Vagina (tissue), 2 donors: Measurements from ENCODE around the gene OPRL1. TPM values are rescaled to one million over a fixed set of nuclear protein-coding genes. Genes with fewer than 3 reads are reported as not detected.
"Not testable (repeated sequence)": the region's sequence is repeated elsewhere in the genome, so short reads cannot be mapped to it uniquely, and the experiment has no call there.

Experiments
- DNase-seq, 2 donors: peaks; one replicate each; pipeline ENCODE4 v3.0.0-alpha.2; 2017; ENCODE audit errors: extremely low spot score in 2 of 2
- H3K27ac ChIP-seq: fragments of 200-600 bp; sonication (generic); one replicate; pipeline ENCODE4 v1.5.1; 2019
- H3K27me3 ChIP-seq: fragments of 200-600 bp; sonication (generic); one replicate; pipeline ENCODE4 v1.5.1; 2019
- H3K36me3 ChIP-seq, 2 donors: fragments of 200-600 bp; sonication (generic); one replicate each; pipeline ENCODE4 v1.5.1; 2017 to 2019
- H3K4me1 ChIP-seq: fragments of 200-600 bp; sonication (generic); one replicate; pipeline ENCODE4 v1.5.1; 2019
- H3K4me3 ChIP-seq, 2 donors: fragments of 200-600 bp; sonication (generic); 1 replicate in 1 of 2; 2 replicates in 1 of 2; pipeline ENCODE4 v1.5.1; 2016 to 2019
- H3K9me3 ChIP-seq: fragments of 200-600 bp; sonication (generic); one replicate; pipeline ENCODE4 v1.5.1; 2019
- POLR2A ChIP-seq, 2 donors: fragments of 450-650 bp; IDR thresholded peaks; one replicate each; pipeline ENCODE4 v1.6.1; 2017; ENCODE audit warnings: antibody characterized with exemption in 2 of 2, mild to moderate bottlenecking in 2 of 2, moderate library complexity in 2 of 2
- POLR2AphosphoS5 ChIP-seq, 2 donors: sonication (generic); formaldehyde crosslinking; IDR thresholded peaks; one replicate each; pipeline ENCODE4 v1.9.0; 2017; ENCODE audit warnings: antibody characterized with exemption in 2 of 2, mild to moderate bottlenecking in 2 of 2, low read depth in 1 of 2; ENCODE audit not compliant: insufficient read depth in 1 of 2
- intact Hi-C: fragments of 100-400 bp; cut with DNase I; formaldehyde crosslinking; loops from one replicate; pipeline ENCODE4 v1.15.1; 2023
- total RNA-seq: library from RNA; depleted of rRNA; stranded (reverse); fragments of >200 nt; gene quantifications from one replicate; pipeline ENCODE4 v1.2.3, GENCODE V29; 2016
- TF ChIP-seq, protein P1 (sequence below), 3 experiments: fragments of 450-650 bp in 2 of 3; fragments of 200-600 bp in 1 of 3; sonication (generic) in 1 of 3; IDR thresholded peaks; one replicate each; pipeline ENCODE4 v1.5.1; 2017 to 2019; ENCODE audit warnings: antibody characterized with exemption in 3 of 3, mild to moderate bottlenecking in 2 of 3, moderate library complexity in 2 of 3

Gene OPRL1
- total RNA-seq, 1 donor from 2014 or later, result 1.5 TPM

DNA sequence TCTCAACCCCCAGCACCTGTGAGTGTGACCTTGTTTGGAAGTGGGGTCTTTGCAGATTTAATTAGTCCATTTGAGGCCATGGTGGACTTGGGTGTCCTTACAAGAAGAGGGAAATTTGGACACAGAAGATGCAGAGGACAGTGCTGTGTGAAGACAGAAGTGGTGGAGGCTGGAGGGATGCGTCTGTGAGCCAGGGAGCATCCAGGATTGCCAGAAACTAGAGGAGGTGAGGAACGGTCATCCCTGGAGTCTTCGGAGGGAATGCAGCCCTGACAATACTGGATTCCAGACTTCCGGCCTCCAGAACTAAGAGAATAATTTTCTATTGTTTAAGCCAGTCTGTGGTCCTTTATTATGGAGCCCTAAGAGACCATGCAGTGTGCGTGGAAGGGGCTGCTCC is 50.4 kb downstream of the OPRL1 start:
- H3K9me3 ChIP-seq, result no peaks in the 10 kb centered on the region
- H3K36me3 ChIP-seq, result no peaks in the 10 kb centered on the region
- no peak overlapping the region for H3K27ac ChIP-seq
- DNase-seq, result no peak
- H3K4me3 ChIP-seq, result no peak overlapping the region
- H3K27me3 ChIP-seq, result no peaks in the 10 kb centered on the region
- H3K4me1 ChIP-seq, result no peaks in the 10 kb centered on the region
- TF ChIP-seq POLR2A (IDR thresholded peaks at IDR 0.05), result no peak
- no peak for TF ChIP-seq POLR2AphosphoS5 (IDR thresholded peaks at IDR 0.05; ENCODE audit: insufficient read depth in 1 of 2, low read depth in 1 of 2)
- TF ChIP-seq, protein P1, sequence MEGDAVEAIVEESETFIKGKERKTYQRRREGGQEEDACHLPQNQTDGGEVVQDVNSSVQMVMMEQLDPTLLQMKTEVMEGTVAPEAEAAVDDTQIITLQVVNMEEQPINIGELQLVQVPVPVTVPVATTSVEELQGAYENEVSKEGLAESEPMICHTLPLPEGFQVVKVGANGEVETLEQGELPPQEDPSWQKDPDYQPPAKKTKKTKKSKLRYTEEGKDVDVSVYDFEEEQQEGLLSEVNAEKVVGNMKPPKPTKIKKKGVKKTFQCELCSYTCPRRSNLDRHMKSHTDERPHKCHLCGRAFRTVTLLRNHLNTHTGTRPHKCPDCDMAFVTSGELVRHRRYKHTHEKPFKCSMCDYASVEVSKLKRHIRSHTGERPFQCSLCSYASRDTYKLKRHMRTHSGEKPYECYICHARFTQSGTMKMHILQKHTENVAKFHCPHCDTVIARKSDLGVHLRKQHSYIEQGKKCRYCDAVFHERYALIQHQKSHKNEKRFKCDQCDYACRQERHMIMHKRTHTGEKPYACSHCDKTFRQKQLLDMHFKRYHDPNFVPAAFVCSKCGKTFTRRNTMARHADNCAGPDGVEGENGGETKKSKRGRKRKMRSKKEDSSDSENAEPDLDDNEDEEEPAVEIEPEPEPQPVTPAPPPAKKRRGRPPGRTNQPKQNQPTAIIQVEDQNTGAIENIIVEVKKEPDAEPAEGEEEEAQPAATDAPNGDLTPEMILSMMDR (IDR thresholded peaks at IDR 0.05), result no peak
- intact Hi-C loops, result no loop called here

DNA sequence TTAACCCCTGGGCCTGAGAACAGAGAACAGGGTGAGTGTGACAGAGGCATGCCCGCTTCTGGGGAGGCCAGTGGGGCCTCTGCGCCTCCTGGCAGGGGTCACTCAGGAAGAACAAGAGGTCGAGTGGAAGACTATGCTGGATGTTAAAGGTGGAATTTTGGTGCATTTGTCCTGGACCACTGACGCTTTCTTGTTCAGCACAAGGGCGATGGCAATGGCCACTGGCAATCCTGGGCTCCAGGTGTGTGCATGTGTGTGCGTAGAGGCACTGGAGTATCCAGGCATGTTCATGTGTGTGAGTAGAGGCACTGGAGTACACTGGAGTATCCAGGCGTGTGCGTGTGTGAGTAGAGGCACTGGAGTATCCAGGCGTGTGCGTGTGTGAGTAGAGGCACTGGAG is 51.0 kb downstream of the OPRL1 start:
- DNase-seq, result no peak
- Histone ChIP-seq H3K4me3 (no peak overlapping the region), H3K36me3 (no peaks in the 10 kb centered on the region), H3K27me3 (no peaks in the 10 kb centered on the region), H3K9me3 (no peaks in the 10 kb centered on the region), H3K4me1 (no peaks in the 10 kb centered on the region), H3K27ac (no peak overlapping the region)
- TF ChIP-seq POLR2AphosphoS5 (IDR thresholded peaks at IDR 0.05; ENCODE audit: insufficient read depth in 1 of 2, low read depth in 1 of 2) (no peak), POLR2A (IDR thresholded peaks at IDR 0.05) (no peak)
- TF ChIP-seq, protein P1 (IDR thresholded peaks at IDR 0.05), result no peak
- intact Hi-C loops, result no loop called here

DNA sequence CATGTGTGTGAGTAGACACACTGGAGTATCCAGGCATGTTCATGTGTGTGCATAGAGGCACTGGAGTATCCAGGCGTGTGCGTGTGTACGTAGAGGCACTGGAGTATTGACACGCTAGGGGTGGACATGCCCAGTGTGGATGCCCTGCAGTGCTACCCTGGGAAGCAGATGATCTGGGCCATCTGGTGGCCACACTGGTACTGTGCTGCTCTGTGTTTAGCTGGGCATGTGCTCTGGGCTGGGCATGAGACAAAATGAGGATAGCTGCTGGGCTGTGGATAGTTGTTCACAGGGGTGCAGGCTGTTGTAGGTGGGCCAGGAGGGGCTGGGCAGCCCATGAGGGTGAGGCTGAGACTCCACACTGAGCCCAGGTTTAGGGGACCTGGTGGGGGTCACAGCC is 51.5 kb downstream of the OPRL1 start:
- DNase-seq, result no peak
- intact Hi-C loops, result no loop called here
- TF ChIP-seq, protein P1 (IDR thresholded peaks at IDR 0.05), result no peak
- no peak for TF ChIP-seq POLR2AphosphoS5 (IDR thresholded peaks at IDR 0.05; ENCODE audit: insufficient read depth in 1 of 2, low read depth in 1 of 2)
- TF ChIP-seq POLR2A (IDR thresholded peaks at IDR 0.05), result no peak
- Histone ChIP-seq H3K4me1 (no peaks in the 10 kb centered on the region), H3K36me3 (no peaks in the 10 kb centered on the region), H3K9me3 (no peaks in the 10 kb centered on the region), H3K4me3 (no peak overlapping the region), H3K27me3 (no peaks in the 10 kb centered on the region), H3K27ac (no peak overlapping the region)

DNA sequence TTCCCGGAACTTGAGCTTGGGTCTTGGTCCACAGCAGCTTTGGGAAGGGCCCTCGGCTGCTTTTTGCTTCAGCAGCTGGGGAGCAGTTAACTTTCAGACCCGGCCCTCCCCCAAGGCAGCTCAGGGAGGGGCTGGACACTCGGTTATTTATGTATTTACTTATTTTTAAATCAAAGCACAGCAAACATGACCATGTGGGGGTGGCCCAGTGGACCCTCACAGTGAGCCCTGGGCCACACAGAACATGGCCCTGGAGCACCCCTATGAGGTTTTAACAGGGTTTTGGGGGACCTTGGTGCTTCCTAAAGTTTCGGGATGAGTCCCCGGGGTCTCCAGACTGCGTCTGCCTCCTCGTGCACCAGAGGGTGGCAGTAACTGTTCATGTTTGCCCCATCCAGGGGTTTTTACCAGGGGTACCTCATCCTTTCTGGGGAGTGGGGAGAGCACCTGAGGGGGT is 54.1 kb downstream of the OPRL1 start:
- DNase-seq, result no peak
- no peaks in the 10 kb centered on the region for H3K27me3 ChIP-seq
- intact Hi-C loops, result no loop called here
- TF ChIP-seq, protein P1 (IDR thresholded peaks at IDR 0.05), result no peak
- TF ChIP-seq POLR2AphosphoS5 (IDR thresholded peaks at IDR 0.05; ENCODE audit: insufficient read depth in 1 of 2, low read depth in 1 of 2) (no peak), POLR2A (IDR thresholded peaks at IDR 0.05) (no peak)
- H3K27ac ChIP-seq, result no peak overlapping the region
- H3K4me1 ChIP-seq, result no peaks in the 10 kb centered on the region
- H3K4me3 ChIP-seq, result no peak overlapping the region
- H3K9me3 ChIP-seq, result no peaks in the 10 kb centered on the region
- H3K36me3 ChIP-seq, result no peaks in the 10 kb centered on the region

DNA sequence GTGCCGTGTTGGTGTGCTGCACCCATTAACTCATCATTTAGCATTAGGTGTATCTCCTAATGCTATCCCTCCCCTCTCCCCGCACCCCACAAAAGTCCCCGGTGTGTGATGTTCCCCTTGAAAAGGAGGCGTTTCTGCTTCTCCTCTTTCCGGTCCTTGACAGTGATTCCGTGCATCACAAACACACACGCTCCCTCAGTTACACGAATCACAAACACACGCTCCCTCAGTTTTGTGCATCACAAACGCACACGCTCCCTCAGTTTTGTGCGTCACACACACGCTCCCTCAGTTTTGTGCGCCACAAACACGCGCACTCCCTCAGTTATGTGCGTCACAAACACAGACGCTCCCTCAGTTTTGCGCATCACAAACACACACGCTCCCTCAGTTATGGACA is 54.9 kb downstream of the OPRL1 start:
- not testable (repeated sequence) for DNase-seq

More for the DNA sequence above, 54.9 kb downstream of the OPRL1 start:
- intact Hi-C loops, H3K27me3 ChIP-seq, H3K9me3 ChIP-seq, H3K4me3 ChIP-seq, H3K4me1 ChIP-seq, H3K27ac ChIP-seq, H3K36me3 ChIP-seq: not testable (repeated sequence)
